GM21526 (cell line): ENCODE results near the gene DENND1A.
"Not testable (repeated sequence)": the region's sequence is repeated elsewhere in the genome, so short reads cannot be mapped to it uniquely, and the experiment has no call there.

Experiments used
- ATAC-seq: cut with Tn5 transposase; IDR thresholded peaks from one replicate; pipeline ENCODE4 v1.9.1; 2021; ENCODE audit warnings: moderate library complexity; ENCODE audit not compliant: unreplicated experiment, low FRiP score

DENND1A gene

GRCh38 chr9:123447934-123448646 is 481.8 kb downstream of the DENND1A start:
- no peak for ATAC-seq

- no peak for ATAC-seq
Observed at GRCh38 chr9:123445981-123446610, 483.8 kb downstream of the DENND1A start.

- no peak for ATAC-seq
Observed at GRCh38 chr9:123445116-123445515, 484.8 kb downstream of the DENND1A start.

GRCh38 chr9:123441769-123442168 is 488.2 kb downstream of the DENND1A start:
- no peak for ATAC-seq

GRCh38 chr9:123440256-123440655 is 489.7 kb downstream of the DENND1A start:
- ATAC-seq = no peak

GRCh38 chr9:123438821-123439220 is 491.1 kb downstream of the DENND1A start:
- no peak for ATAC-seq

- ATAC-seq = no peak
Observed at GRCh38 chr9:123438321-123438720, 491.6 kb downstream of the DENND1A start.

GRCh38 chr9:123437201-123437600 is 492.7 kb downstream of the DENND1A start:
- ATAC-seq = no peak

- no peak for ATAC-seq
Observed at GRCh38 chr9:123435471-123435870, 494.5 kb downstream of the DENND1A start.

GRCh38 chr9:123434619-123435240 is 495.2 kb downstream of the DENND1A start:
- ATAC-seq = no peak

- no peak for ATAC-seq
Observed at GRCh38 chr9:123432331-123433236, 497.3 kb downstream of the DENND1A start.

- no peak for ATAC-seq
Observed at GRCh38 chr9:123431581-123431980, 498.3 kb downstream of the DENND1A start.

GRCh38 chr9:123428450-123428849 is 501.5 kb downstream of the DENND1A start:
- ATAC-seq = not testable (repeated sequence)

- ATAC-seq = no peak
Observed at GRCh38 chr9:123426406-123426805, 503.5 kb downstream of the DENND1A start.

- ATAC-seq = no peak
Observed at GRCh38 chr9:123425836-123426365, 504.0 kb downstream of the DENND1A start.

GRCh38 chr9:123425261-123425821 is 504.6 kb downstream of the DENND1A start:
- no peak for ATAC-seq

GRCh38 chr9:123424552-123425225 is 505.2 kb downstream of the DENND1A start:
- ATAC-seq = no peak

GRCh38 chr9:123424131-123424530 is 505.8 kb downstream of the DENND1A start:
- no peak for ATAC-seq

- no peak for ATAC-seq
Observed at GRCh38 chr9:123423311-123423640, 506.6 kb downstream of the DENND1A start.
